ENCODE measurements around the gene UIMC1.

The UIMC1 gene

DNA sequence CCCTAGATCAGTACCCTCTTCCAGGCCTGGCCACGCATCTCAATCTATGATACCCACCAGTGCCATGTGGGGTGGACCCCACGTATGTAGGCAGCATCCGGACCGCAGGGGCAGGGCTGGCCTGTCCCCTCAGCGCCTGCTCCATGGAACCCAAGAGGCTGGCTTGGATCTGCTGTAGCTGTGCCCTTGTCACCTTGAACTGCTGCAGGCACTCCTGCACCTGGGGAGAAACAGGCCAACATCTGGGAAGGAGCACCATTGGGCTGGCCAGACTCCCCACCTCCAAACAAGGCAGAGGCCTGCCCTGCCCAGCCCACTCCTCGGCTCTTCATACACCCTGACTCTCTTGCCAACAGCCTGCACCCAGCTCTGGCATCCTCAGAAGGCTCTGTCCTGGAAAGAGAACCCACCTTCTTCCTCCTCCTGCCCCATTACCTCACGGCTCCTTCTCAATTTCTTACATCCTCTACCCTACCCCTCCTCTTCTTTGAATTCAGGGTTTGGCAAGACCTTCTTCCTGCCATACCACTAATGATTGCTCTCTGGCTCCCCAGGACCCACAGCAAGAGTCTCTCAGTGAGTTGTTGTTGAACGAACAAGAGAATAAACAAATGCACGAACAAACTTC lies 115.1 kb downstream of the UIMC1 start:
- TF ChIP-seq GATA2 (IDR thresholded peaks at IDR 0.05; ENCODE audit: low read depth, low read length) (no peak), GATA3 (IDR thresholded peaks at IDR 0.05; ENCODE audit: low read depth, low read length) (no peak)

DNA sequence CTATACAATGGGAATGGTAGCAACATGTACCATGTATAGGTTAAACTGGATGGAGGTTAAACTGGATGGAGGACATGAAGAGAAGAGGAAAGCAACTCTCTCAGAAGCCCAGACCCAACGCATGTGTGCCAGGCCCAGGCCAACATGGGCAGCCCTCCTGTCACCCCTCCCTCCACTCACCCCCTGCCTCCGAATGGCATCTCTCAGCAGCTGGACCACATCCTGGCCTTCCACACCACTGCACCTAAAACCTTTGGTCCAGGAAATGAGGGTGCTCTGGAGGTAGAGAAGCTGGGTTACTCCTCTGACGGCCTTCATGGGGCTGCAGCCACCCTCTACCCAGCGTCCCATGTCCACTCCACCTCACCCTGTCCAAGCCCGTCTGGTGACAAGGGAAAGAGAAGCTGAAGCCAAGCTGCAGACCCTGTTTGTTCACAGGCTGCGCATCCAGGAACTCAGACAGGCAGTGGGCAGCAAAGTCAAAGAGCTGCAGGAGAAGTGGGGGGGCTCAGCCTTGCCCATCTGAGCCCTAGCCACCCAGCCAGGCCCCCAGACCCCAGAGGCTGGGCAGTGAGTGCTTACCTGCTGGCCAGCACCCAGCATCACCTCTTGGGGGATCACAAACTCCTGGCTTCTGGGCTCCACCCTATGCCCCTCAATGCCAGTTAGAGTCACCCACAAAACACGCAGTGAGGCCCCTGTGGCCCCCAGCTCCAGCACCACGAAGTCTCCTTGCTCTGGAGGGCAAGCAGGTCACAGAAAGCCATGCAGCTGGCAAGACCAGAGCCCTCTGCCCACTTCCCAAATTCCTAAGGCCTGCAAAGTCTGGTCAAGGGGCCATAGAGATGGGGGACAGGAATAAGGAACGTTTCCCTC lies 115.9 kb downstream of the UIMC1 start:
- TF ChIP-seq GATA2 (IDR thresholded peaks at IDR 0.05; ENCODE audit: low read depth, low read length): no peak
- TF ChIP-seq GATA3 (IDR thresholded peaks at IDR 0.05; ENCODE audit: low read depth, low read length): no peak

DNA sequence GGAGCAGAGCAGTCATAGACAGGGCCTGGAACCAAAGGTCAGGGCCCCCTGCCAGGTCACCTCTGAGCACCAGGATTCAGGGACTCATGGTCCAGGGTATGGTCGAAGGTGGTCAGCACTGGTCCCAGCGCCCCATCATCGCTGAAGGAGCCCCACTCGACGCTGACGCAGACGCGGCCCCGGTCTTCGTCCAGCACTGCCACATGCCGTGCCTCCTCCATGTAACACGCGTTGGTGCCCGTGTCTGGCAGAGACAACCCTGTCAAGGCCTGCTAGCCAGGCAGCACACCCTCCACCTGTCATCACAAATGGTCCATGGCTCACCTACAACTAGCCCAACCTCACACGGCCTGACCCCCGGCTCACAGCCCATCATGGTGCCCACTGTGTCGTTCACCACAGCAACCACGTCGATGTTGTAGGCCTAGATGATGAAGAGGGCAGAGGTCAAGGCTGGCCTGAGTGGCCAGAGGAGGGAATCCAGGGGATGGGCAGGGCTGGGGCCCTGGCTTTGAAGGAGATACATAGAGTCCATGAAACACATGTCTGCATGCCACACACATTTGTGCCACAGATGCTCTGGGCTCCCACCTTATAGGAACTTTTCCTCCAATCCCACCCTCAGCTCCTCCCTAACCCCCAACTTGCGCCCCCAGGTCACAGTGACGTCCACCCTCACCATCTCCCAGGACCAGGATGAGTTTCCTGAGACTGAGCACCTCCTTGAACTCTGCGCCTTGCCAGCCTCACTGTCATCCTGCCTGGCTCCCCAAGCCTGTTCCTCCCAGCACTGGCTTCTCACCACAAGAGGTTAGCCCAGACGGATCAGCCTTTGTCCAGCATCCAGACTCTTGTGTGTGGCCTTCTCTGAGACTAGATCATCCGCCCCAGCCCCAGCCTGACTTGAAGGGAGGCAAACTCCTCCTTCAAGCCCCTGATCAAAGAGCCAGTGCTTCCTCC lies 117.0 kb downstream of the UIMC1 start:
- TF ChIP-seq GATA2 (IDR thresholded peaks at IDR 0.05; ENCODE audit: low read depth, low read length) (no peak), GATA3 (IDR thresholded peaks at IDR 0.05; ENCODE audit: low read depth, low read length) (no peak)

DNA sequence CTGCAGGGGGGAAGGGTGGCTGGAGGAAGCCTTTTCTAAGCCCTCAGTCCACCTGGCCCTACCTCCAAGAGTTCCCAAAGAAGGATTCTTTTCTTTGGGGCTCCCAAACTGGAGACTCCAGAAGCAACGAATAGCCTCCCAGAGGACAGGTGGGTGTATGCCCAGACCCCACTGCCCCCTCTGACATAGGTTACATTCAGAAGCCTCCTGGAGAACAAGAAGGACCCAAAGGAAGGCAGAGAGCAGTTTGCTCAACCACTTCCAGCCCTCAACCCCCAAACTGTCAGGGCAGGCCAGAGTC lies 117.8 kb downstream of the UIMC1 start:
- no peak for TF ChIP-seq GATA2 (IDR thresholded peaks at IDR 0.05; ENCODE audit: low read depth, low read length)
- TF ChIP-seq GATA3 (IDR thresholded peaks at IDR 0.05; ENCODE audit: low read depth, low read length): no peak

DNA sequence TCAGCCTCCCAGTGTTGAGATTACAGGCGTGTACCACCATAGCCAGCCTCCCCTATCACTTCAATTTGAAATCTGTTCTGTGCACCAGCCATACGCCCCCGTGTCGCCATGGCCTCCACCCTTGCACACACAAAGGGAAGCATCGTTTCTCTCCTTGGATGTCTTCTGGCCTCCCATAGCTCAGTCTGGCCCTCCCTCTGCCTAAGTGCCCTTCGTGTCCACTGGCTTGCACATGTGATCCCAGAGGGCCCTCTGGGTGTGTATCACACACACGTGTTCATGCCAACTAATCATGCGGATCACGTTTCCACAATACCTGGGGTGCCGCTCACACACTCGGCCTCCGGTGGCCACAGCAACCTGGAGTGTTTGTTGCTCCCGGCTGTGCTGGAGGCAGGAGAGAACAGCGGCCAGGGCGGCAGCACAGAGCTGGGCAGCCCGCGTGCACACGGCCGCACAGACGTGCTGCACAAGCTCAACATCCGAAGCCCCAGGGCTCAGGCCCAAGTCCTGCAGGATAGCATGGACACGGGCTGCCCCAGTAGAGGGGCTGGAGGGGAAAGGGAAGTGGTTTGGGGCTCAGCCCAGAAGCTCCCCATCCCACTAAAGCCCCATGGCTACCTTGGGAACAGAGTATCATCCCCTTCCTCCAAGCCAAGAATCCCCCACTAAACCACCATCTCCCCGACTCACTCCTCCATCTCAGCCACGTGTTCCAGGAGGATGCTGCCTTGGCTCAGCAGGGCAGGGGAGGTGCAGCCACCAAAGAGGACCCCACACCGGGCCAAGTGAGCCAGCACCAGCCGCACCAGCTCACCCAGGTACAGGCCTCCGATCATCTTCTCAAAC lies 118.3 kb downstream of the UIMC1 start:
- TF ChIP-seq GATA2 (IDR thresholded peaks at IDR 0.05; ENCODE audit: low read depth, low read length): no peak
- TF ChIP-seq GATA3 (IDR thresholded peaks at IDR 0.05; ENCODE audit: low read depth, low read length): no peak

DNA sequence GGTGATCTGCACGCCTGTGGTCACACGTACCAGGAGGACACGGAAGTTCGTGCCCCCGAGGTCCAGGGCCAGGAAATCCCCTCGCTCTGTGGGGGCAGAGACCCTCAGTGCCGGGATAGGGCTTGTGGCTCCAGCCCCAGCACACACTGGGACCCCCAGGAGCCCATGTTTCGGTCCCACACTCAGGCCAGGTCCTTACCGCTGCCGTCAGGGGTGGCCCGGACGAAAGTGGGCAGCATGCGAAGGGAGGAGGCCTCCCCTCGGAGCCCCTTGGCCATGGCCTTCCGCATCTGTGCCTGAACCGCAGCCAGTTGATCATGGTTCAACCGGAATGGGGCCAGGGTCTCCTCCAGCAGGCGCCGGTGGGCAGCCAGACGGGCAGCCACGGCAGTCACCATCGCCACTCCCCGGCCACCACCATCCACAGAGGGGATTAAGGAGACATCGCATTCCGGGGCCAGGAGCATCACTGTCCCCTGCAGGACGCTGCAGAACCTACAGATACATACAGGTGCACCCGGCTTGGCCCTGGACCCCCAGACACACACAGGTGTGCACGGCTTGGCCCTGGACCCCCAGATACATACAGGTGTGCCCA lies 119.2 kb downstream of the UIMC1 start:
- TF ChIP-seq GATA3 (IDR thresholded peaks at IDR 0.05; ENCODE audit: low read depth, low read length) (no peak), GATA2 (IDR thresholded peaks at IDR 0.05; ENCODE audit: low read depth, low read length) (no peak)

DNA sequence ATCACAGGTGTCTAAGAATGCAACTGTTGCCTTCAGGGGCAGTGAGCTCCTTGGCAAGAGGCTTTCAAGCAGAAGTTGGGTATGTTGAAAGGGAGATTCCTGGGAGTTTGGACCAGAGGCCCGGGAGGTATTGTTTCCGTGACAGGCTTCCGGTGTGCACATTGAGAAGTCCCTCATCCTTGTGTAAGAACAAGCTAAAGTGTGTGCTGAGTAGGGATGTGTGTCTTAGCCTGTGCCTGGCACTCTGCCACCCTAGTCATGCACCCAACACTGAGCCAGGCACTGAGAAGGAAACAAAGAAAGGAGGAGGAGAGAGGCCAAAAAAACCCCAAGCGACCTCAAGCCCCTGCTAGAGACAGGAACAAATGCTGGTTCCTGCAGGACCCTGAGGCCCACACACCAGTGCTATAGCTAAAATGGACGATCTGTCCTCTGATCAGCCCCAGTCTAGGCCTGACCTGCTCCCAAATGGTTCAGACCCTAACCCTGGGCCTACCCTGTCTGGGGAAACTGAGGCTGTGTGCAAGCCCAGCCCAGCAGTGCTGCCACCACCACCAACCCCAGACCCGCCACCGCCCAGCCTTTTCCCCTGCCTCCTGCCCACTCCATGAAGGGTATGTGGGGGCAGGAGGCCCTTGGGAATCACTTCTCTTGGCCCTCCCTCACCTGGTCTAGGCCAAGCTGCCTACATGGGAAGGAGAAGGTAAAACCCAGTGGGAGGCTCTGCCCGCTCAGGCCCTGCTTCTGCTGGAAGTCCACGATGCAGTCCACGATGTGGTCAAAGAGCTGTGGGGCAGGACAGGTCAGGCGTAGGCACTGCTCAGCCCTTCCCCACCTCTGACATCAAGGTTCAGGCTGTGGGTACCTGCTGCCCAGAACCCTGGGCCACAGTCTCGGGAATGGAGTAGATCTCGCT lies 120.0 kb downstream of the UIMC1 start:
- TF ChIP-seq GATA3 (IDR thresholded peaks at IDR 0.05; ENCODE audit: low read depth, low read length) (no peak), GATA2 (IDR thresholded peaks at IDR 0.05; ENCODE audit: low read depth, low read length) (no peak)

DNA sequence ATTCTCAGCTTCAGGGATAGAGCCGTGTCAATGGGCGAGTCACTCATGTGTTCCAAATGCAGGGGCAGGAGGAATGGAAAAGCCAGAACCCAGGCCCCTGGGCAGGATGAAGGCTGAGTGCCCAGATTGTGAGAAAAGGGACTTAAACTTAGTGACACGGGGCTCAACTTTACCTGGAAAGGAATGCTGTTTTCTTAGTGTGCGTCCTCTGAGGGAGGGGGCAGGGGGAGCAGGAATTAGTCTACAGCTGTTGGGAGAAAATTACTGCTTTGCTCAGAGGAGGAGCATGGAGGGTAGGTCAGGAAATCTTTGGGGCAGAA lies 122.0 kb downstream of the UIMC1 start:
- TF ChIP-seq GATA2 (IDR thresholded peaks at IDR 0.05; ENCODE audit: low read depth, low read length) (no peak), GATA3 (IDR thresholded peaks at IDR 0.05; ENCODE audit: low read depth, low read length) (no peak)

DNA sequence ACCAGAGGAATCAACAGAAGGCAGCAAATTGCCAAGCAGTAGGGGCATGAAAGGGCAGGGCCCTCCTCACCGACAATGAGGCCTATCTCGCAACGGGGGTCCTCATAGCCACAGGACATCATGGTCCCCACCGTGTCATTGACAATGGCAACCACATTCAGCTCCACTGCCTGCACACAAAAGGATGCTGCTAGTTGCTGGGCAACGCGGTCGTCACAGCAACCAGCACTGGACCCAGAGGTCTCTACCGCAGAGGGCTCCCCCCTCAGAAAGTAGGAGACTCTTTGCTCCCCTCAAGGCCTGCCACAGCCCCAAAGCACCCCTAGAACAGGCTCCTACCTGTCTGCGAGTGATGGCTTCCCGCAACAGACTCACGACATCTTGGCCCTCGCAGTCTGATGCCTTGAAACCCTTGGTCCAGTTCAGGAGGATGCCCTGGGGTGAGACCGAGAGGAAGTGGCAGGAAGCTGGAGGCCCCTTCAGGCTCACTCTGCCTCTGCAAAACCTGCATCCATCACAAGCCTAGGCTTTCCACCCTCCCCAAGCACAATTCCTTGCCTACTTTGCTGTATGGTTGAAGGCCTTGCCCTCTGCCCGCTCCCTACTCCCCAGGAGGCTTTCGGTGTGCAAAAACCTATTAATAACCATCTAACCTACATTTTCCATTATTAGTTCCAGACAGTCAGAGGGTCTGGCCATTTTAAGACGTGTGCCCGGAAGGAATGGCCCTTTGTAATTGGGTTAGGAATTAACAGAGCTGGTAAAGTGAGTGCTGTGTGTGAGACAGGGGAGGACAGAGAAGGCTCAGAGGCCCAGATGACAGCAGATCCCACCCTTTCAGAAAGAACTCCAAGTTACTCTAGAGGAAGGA lies 122.6 kb downstream of the UIMC1 start:
- TF ChIP-seq GATA2 (IDR thresholded peaks at IDR 0.05; ENCODE audit: low read depth, low read length): no peak
- TF ChIP-seq GATA3 (IDR thresholded peaks at IDR 0.05; ENCODE audit: low read depth, low read length): no peak

DNA sequence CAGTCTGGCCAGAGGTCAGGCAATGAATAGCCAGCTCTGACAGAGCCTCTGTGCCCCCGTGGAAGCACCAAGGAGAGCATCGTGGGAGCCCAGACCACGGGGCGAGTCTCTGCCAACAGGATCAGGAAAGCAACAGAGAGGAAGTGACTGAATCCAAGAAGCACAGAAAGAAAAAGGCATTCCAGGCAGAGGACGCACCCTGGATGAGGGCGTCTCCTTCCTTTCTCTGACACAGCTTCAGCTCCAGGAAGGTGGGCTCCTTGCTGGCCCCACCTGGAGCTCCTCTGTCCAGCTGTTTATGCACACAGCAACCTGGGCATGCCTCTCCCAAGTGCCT lies 124.0 kb downstream of the UIMC1 start:
- TF ChIP-seq GATA2 (IDR thresholded peaks at IDR 0.05; ENCODE audit: low read depth, low read length) (no peak), GATA3 (IDR thresholded peaks at IDR 0.05; ENCODE audit: low read depth, low read length) (no peak)

DNA sequence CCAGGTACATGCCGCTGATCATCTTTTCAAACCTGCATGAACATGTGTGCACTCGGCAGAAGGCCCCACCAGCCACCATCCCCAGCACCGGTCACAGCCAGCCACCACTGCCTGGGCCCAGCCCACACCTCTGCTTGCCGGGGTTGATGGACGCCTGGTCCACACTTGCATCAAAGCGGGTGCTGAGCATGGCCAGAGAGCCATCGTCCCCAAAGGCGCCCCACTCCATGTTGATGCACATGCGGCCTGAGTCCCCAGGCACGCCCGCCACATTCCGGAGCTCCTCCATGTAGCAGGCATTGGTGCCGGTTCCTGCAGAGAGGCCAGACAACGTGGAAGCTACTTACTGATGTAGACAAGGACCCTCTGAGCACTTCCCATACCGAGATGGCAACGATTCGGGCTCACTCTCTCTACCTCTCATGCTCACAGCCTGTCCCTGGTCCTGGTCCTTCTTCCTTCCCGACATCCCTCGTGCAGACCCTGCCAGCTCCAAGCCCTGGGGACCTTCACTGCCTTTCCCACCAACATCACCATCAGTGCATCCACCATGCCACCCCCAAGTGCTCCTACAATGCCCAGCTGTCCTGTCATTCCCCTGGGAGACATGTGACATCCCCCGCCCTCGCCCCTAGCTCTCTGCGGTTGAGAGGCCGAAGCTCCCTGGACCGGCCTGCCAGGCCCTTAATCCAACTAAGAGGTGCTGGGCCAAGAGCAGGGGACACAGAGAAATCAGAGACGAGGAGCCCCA lies 124.6 kb downstream of the UIMC1 start:
- TF ChIP-seq GATA3 (IDR thresholded peaks at IDR 0.05; ENCODE audit: low read depth, low read length) (no peak), GATA2 (IDR thresholded peaks at IDR 0.05; ENCODE audit: low read depth, low read length) (no peak)
